IMR-90 (cell line): ENCODE results near the gene UCKL1. TPM values are rescaled to one million over a fixed set of nuclear protein-coding genes. Genes with fewer than 3 reads are reported as not detected.

Source experiments
- ATAC-seq: fragments of 200-7000 bp; cut with Tn5 transposase; 2 replicates; pipeline ENCODE4 v1.9.1; 2020; ENCODE audit warnings: low read depth, mild to moderate bottlenecking, moderate library complexity
- BruUV-seq: library from RNA; stranded (reverse); fragments of 400-500 nt; replicated peaks from 2 replicates; lab custom pipeline; 2021; lab: Mats Ljungman, UMichigan
- CTCF ChIA-PET: fragments of 300-600 bp; formaldehyde crosslinking; extraction: SDS; loops from one replicate; lab custom pipeline; 2021; ENCODE audit warnings: antibody characterized with exemption; lab: Yijun Ruan, JAX
- POLR2A ChIA-PET: fragments of 300-600 bp; sonication (Branson Sonifier 250); formaldehyde crosslinking; loops from one replicate; lab custom pipeline; 2022; ENCODE audit warnings: antibody characterized with exemption; ENCODE audit not compliant: unreplicated experiment; lab: Charles Lee
- DNase-seq: peaks from one replicate; pipeline ENCODE4 v3.0.0; 2013
- H2AFZ ChIP-seq: replicated peaks from 2 replicates; pipeline ENCODE3; 2013; ENCODE audit warnings: low read length, mild to moderate bottlenecking; ENCODE audit not compliant: poor library complexity
- H2AK5ac ChIP-seq: 2 replicates; pipeline ENCODE4 v1.6.1; 2013; ENCODE audit warnings: low read depth, low read length, inconsistent platforms
- H2AK9ac ChIP-seq: replicated peaks from 2 replicates; pipeline ENCODE3; 2013; ENCODE audit warnings: mild to moderate bottlenecking, low read depth, low read length, moderate library complexity; ENCODE audit not compliant: poor library complexity
- H2BK120ac ChIP-seq: 2 replicates; pipeline ENCODE4 v1.6.1; 2013; ENCODE audit warnings: low read depth, low read length, inconsistent platforms
- H2BK15ac ChIP-seq: 3 replicates; pipeline ENCODE4 v1.6.1; 2013; ENCODE audit warnings: low read depth, low read length, inconsistent platforms
- H2BK20ac ChIP-seq: 2 replicates; pipeline ENCODE4 v1.6.1; 2013; ENCODE audit warnings: low read depth, mild to moderate bottlenecking, inconsistent platforms, low read length, moderate library complexity
- H2BK5ac ChIP-seq: 2 replicates; pipeline ENCODE4 v1.6.1; 2013; ENCODE audit warnings: mild to moderate bottlenecking, low read depth, low read length, inconsistent platforms; ENCODE audit not compliant: poor library complexity, severe bottlenecking
- H3K14ac ChIP-seq: replicated peaks from 2 replicates; pipeline ENCODE4 v1.6.1; 2013; ENCODE audit warnings: low read depth, low read length, inconsistent platforms
- H3K18ac ChIP-seq: 2 replicates; pipeline ENCODE4 v1.6.1; 2013; ENCODE audit warnings: low read depth, low read length, control low read depth
- H3K23ac ChIP-seq: 2 replicates; pipeline ENCODE4 v1.6.1; 2013; ENCODE audit warnings: low read depth, low read length, inconsistent platforms
- H3K27ac ChIP-seq: 2 replicates; pipeline ENCODE4 v1.5.1; 2013; ENCODE audit warnings: mild to moderate bottlenecking, control low read depth, low read length; ENCODE audit not compliant: insufficient read depth
- H3K27me3 ChIP-seq: 2 replicates; pipeline ENCODE4 v1.6.1; 2013; ENCODE audit warnings: low read length; ENCODE audit not compliant: control insufficient read depth, insufficient read depth
- H3K36me3 ChIP-seq: 2 replicates; pipeline ENCODE4 v1.6.1; 2013; ENCODE audit warnings: low read length, mixed read lengths; ENCODE audit not compliant: control insufficient read depth, insufficient read depth
- H3K4ac ChIP-seq: 2 replicates; pipeline ENCODE4 v1.6.1; 2013; ENCODE audit warnings: low read depth, low read length, inconsistent platforms
- H3K4me1 ChIP-seq: 2 replicates; pipeline ENCODE4 v1.6.1; 2013; ENCODE audit warnings: low read length, mixed read lengths; ENCODE audit not compliant: control insufficient read depth, insufficient read depth
- H3K4me2 ChIP-seq: 2 replicates; pipeline ENCODE4 v1.6.1; 2013; ENCODE audit warnings: low read depth, mild to moderate bottlenecking, control low read depth, low read length, moderate library complexity
- H3K4me3 ChIP-seq: 2 replicates; pipeline ENCODE4 v1.5.1; 2013; ENCODE audit warnings: low read depth, mild to moderate bottlenecking, control low read depth, low read length, moderate library complexity; ENCODE audit not compliant: insufficient read depth
- H3K56ac ChIP-seq: 2 replicates; pipeline ENCODE4 v1.6.1; 2013; ENCODE audit warnings: low read length, inconsistent platforms; ENCODE audit not compliant: insufficient read depth; ENCODE audit errors: extremely low read depth
- H3K79me1 ChIP-seq, 2 experiments: 2 replicates each; pipeline ENCODE4 v1.6.1; 2013; ENCODE audit warnings: low read length in 2 of 2, inconsistent platforms in 1 of 2, low read depth in 1 of 2
- H3K9ac ChIP-seq: 2 replicates; pipeline ENCODE4 v1.6.1; 2013; ENCODE audit warnings: low read depth, low read length, control low read depth
- H3K9me1 ChIP-seq: 2 replicates; pipeline ENCODE4 v1.6.1; 2013; ENCODE audit warnings: low read length, inconsistent platforms; ENCODE audit not compliant: insufficient read depth
- H3K9me3 ChIP-seq: 2 replicates; pipeline ENCODE4 v1.6.1; 2013; ENCODE audit warnings: low read length; ENCODE audit not compliant: control insufficient read depth, insufficient read depth
- H4K20me1 ChIP-seq: 2 replicates; pipeline ENCODE4 v1.6.1; 2013; ENCODE audit warnings: low read length, inconsistent platforms; ENCODE audit not compliant: insufficient read depth
- H4K5ac ChIP-seq: 2 replicates; pipeline ENCODE4 v1.6.1; 2013; ENCODE audit warnings: mild to moderate bottlenecking, low read depth, low read length, control low read depth
- H4K8ac ChIP-seq, 2 experiments: 2 replicates each; pipeline ENCODE4 v1.6.1; 2013; ENCODE audit warnings: low read depth in 2 of 2, low read length in 2 of 2, control low read depth in 1 of 2, inconsistent platforms in 1 of 2
- H4K91ac ChIP-seq: 2 replicates; pipeline ENCODE4 v1.6.1; 2013; ENCODE audit warnings: low read depth, low read length, inconsistent platforms; ENCODE audit not compliant: insufficient read depth
- BHLHE40 ChIP-seq: fragments of 150-350 bp; IDR thresholded peaks from 2 replicates; pipeline ENCODE4 v1.6.1; 2016; ENCODE audit warnings: mild to moderate bottlenecking, low read depth, low read length
- CEBPB ChIP-seq: IDR thresholded peaks from 2 replicates; pipeline ENCODE4 v1.6.1; 2012; ENCODE audit warnings: low read depth, low read length, improper control_type of control experiment
- CHD1 ChIP-seq: IDR thresholded peaks from 2 replicates; pipeline ENCODE4 v1.6.1; 2012; ENCODE audit warnings: low read depth, low read length, improper control_type of control experiment
- FOS ChIP-seq: fragments of 150-350 bp; IDR thresholded peaks from 2 replicates; pipeline ENCODE4 v1.6.1; 2016; ENCODE audit warnings: low read depth, low read length
- MAFK ChIP-seq: IDR thresholded peaks from 2 replicates; pipeline ENCODE4 v1.6.1; 2012; ENCODE audit warnings: low read depth, low read length, improper control_type of control experiment
- MAZ ChIP-seq: IDR thresholded peaks from 2 replicates; pipeline ENCODE4 v1.6.1; 2012; ENCODE audit warnings: low read depth, mild to moderate bottlenecking, low read length, improper control_type of control experiment, moderate library complexity, borderline replicate concordance
- POLR2A ChIP-seq: IDR thresholded peaks from 2 replicates; pipeline ENCODE4 v1.6.1; 2012; ENCODE audit warnings: mild to moderate bottlenecking, low read depth, low read length
- RAD21 ChIP-seq: IDR thresholded peaks from 2 replicates; pipeline ENCODE4 v1.6.1; 2012; ENCODE audit warnings: low read length, improper control_type of control experiment
- RCOR1 ChIP-seq: IDR thresholded peaks from 2 replicates; pipeline ENCODE4 v1.6.1; 2012; ENCODE audit warnings: mild to moderate bottlenecking, low read length, improper control_type of control experiment; ENCODE audit not compliant: insufficient replicate concordance
- SMC3 ChIP-seq: fragments of 150-350 bp; IDR thresholded peaks from 2 replicates; pipeline ENCODE4 v1.6.1; 2016; ENCODE audit warnings: low read depth, mild to moderate bottlenecking, antibody characterized with exemption, low read length, moderate library complexity
- WGBS, 2 experiments: methylation state at CpG; one replicate each; pipeline versions ENCODE4 v1.1.5 to v1.1.7; 2013; ENCODE audit warnings: missing lambda C conversion rate in 2 of 2; ENCODE audit not compliant: insufficient read length in 1 of 2; ENCODE audit errors: extremely low coverage in 2 of 2; 5-methylcytosine and 5-hydroxymethylcytosine counted together
- dilution Hi-C: fragments of 300-500 bp; cut with HindIII; formaldehyde crosslinking; loops from one replicate; pipeline ENCODE4 v1.14.3; 2018; ENCODE audit warnings: low sequenced_read_pairs; ENCODE audit not compliant: unreplicated experiment
- in situ Hi-C: fragments of 300-500 bp; cut with MboI; formaldehyde crosslinking; loops from 3 replicates; pipeline ENCODE4 v1.14.3; 2019; ENCODE audit warnings: low sequenced_read_pairs, inconsistent platforms, mixed read lengths
- intact Hi-C: fragments of 100-400 bp; cut with micrococcal nuclease; formaldehyde crosslinking; loops from 2 replicates; pipeline ENCODE4 v1.10.0; 2022
- polyA plus RNA-seq, 3 experiments: library from polyadenylated mRNA; depleted of rRNA; stranded (reverse); fragments of >200 nt; gene quantifications; 2 replicates each; pipeline ENCODE4 v1.2.3, GENCODE V29; 2012; ENCODE audit warnings: low replicate concordance in 1 of 3
- total RNA-seq: library from RNA; depleted of rRNA; stranded (reverse); fragments of >200 nt; gene quantifications from 2 replicates; pipeline ENCODE4 v1.2.3, GENCODE V29; 2012
- TF ChIP-seq, protein P1 (sequence below): fragments of 150-350 bp; IDR thresholded peaks from 2 replicates; pipeline ENCODE4 v1.6.1; 2016; ENCODE audit warnings: low read depth, mild to moderate bottlenecking, low read length, moderate library complexity, borderline replicate concordance
- TF ChIP-seq, protein P2 (sequence below): fragments of 150-350 bp; IDR thresholded peaks from 2 replicates; pipeline ENCODE4 v1.6.1; 2017; ENCODE audit warnings: mild to moderate bottlenecking, antibody characterized with exemption, low read length, low read depth

Gene UCKL1
- total and polyA plus RNA-seq, 2 of the 4 experiments (the other 2 are of a cell fraction), result 16.7 to 54.7 TPM

DNA sequence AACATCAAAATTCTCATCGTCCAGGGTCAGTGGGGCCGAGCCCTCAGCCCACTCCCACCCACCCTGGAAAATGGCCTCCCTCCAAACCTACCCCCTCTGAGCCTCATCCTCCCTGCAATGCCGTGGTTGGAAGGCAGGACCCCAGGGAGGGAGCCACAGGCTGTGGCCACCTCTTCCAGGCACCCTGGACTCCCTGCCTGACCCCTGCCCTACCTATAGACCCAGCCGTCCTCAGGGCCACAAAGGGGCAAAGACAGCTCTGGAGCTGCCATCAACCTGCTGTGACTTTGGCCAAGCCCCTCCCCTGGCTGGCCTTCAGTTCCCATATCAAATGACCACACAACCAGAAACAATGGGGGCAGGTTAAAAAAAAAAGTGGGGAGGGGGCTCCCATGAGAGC, 2.3 kb upstream of the UCKL1 start:
- in situ Hi-C loops (no loop called here), intact Hi-C loops (loop anchor here (5.0 kb wide), 1 partner anchor 421 kb away; the partner anchor contains the start of gene PTK6), dilution Hi-C loops (no loop called here)
- Histone ChIP-seq H4K20me1 (peaks cover 14% of the 10 kb centered on the region), H3K4me1 (peaks cover 16% of the 10 kb centered on the region), H2AK9ac (peak overlapping the region; percentile 57), H3K18ac (no peak overlapping the region), H3K9ac (no peak overlapping the region), H3K36me3 (peaks cover 37% of the 10 kb centered on the region), H2AK5ac (no peak overlapping the region), H2BK120ac (no peak overlapping the region), H2BK20ac (no peak overlapping the region), H4K91ac (no peak overlapping the region), H3K4ac (no peak overlapping the region), H3K79me1 (peaks cover 3 to 26% of the 10 kb centered on the region in 2 experiments; a peak in 3 of 4 replicates), H3K9me1 (peaks cover 12% of the 10 kb centered on the region), H3K4me3 (no peak overlapping the region), H3K56ac (no peak overlapping the region), H3K27me3 (no peaks in the 10 kb centered on the region), H3K9me3 (no peaks in the 10 kb centered on the region), H2AFZ (no peak overlapping the region), H3K27ac (no peak overlapping the region), H3K23ac (no peak overlapping the region), H4K8ac (no peak overlapping the region), H2BK5ac (no peak overlapping the region), H3K4me2 (no peak overlapping the region), H2BK15ac (no peak overlapping the region), H4K5ac (no peak overlapping the region), H3K14ac (no peak overlapping the region)
- TF ChIP-seq CEBPB (no peak), POLR2A (no peak), SMC3 (no peak), FOS (no peak), MAZ (no peak), MAFK (no peak), RCOR1 (no peak), RAD21 (no peak), BHLHE40 (no peak), CHD1 (no peak)
- TF ChIP-seq, protein P1, sequence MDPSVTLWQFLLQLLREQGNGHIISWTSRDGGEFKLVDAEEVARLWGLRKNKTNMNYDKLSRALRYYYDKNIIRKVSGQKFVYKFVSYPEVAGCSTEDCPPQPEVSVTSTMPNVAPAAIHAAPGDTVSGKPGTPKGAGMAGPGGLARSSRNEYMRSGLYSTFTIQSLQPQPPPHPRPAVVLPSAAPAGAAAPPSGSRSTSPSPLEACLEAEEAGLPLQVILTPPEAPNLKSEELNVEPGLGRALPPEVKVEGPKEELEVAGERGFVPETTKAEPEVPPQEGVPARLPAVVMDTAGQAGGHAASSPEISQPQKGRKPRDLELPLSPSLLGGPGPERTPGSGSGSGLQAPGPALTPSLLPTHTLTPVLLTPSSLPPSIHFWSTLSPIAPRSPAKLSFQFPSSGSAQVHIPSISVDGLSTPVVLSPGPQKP, result no peak
- TF ChIP-seq, protein P2, sequence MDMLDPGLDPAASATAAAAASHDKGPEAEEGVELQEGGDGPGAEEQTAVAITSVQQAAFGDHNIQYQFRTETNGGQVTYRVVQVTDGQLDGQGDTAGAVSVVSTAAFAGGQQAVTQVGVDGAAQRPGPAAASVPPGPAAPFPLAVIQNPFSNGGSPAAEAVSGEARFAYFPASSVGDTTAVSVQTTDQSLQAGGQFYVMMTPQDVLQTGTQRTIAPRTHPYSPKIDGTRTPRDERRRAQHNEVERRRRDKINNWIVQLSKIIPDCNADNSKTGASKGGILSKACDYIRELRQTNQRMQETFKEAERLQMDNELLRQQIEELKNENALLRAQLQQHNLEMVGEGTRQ, result no peak
- 60% methylated on average over 1 of the region's 4 CpGs; no CpG with 5 or more reads in 1 of the 2 experiments for WGBS, 2 experiments
- DNase-seq (no peak), ATAC-seq (no peak)
- BruUV-seq, result no TSS peak
- CTCF ChIA-PET, result no interaction called here
- POLR2A ChIA-PET, result no interaction called here
